ENCODE results near the gene PDSS2.

DNA sequence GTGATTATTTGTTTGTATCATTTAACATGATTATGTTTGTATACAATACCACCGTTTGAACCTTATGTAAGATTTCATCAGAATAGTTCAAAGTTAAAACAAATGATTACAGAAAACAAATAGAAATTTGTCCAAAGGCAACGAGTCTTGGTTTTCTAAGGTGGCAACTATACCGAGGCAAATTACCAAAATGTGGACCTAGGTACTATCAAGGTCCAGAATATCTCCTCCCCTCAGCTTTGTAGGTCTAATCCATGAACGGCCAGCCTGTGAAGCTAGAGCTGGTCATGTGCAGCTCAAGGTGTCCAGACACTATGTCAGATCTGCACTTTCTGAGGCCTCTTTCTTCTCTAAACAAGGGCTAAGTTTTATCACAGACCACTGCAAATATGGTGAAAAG, 192.4 kb downstream of the PDSS2 start:
- TF ChIP-seq FOXP1 (CRISPR knock-in tag; IDR thresholded peaks at IDR 0.05): no peak
- no peak for TF ChIP-seq ZKSCAN1 (IDR thresholded peaks at IDR 0.05; ENCODE audit: low read depth, low read length)
- TF ChIP-seq, protein P1, sequence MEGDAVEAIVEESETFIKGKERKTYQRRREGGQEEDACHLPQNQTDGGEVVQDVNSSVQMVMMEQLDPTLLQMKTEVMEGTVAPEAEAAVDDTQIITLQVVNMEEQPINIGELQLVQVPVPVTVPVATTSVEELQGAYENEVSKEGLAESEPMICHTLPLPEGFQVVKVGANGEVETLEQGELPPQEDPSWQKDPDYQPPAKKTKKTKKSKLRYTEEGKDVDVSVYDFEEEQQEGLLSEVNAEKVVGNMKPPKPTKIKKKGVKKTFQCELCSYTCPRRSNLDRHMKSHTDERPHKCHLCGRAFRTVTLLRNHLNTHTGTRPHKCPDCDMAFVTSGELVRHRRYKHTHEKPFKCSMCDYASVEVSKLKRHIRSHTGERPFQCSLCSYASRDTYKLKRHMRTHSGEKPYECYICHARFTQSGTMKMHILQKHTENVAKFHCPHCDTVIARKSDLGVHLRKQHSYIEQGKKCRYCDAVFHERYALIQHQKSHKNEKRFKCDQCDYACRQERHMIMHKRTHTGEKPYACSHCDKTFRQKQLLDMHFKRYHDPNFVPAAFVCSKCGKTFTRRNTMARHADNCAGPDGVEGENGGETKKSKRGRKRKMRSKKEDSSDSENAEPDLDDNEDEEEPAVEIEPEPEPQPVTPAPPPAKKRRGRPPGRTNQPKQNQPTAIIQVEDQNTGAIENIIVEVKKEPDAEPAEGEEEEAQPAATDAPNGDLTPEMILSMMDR (IDR thresholded peaks at IDR 0.05 in 2 of 3, conservative IDR thresholded peaks at IDR 0.05 in 1 of 3; ENCODE audit: insufficient read depth in 2 of 3, low read depth in 1 of 3, low read length in 3 of 3): no peak
- TF ChIP-seq KDM4B (IDR thresholded peaks at IDR 0.05; ENCODE audit: borderline replicate concordance in 2 of 2, low read depth in 1 of 2): no peak
- no peak for TF ChIP-seq SIN3A (IDR thresholded peaks at IDR 0.05; ENCODE audit: borderline replicate concordance in 2 of 2, control insufficient read depth in 1 of 2, low read depth in 2 of 2, low read length in 2 of 2)
